Activated CD8-positive, alpha-beta memory T cell treated with anti-CD3 and anti-CD28 coated beads, Interleukin-2, amount 50 U/mL, for 24 hours (primary cell): ENCODE results near the gene ALDH1A1.

Source experiments
- DNase-seq: peaks from one replicate; pipeline ENCODE4 v3.0.0-alpha.2; 2020; ENCODE audit errors: extremely low read depth

ALDH1A1 gene

GRCh38 chr9:72952914-72953313 is at the start of gene ALDH1A1:
ALDH1A1 (minus strand) TSS chr9:72953053; CDS start chr9:72953000, 53 bp downstream.
- DNase-seq, result no peak

GRCh38 chr9:73001860-73002259 is 49.0 kb upstream of the ALDH1A1 start:
- no peak for DNase-seq

GRCh38 chr9:72998363-72998762 is 45.5 kb upstream of the ALDH1A1 start:
- no peak for DNase-seq

- DNase-seq, result no peak
Measured at GRCh38 chr9:72997387-72997995, 44.6 kb upstream of the ALDH1A1 start.

- no peak for DNase-seq
Measured at GRCh38 chr9:72996684-72997314, 43.9 kb upstream of the ALDH1A1 start.

GRCh38 chr9:72996114-72996513 is 43.3 kb upstream of the ALDH1A1 start:
- DNase-seq, result no peak

- no peak for DNase-seq
Measured at GRCh38 chr9:72995131-72996024, 42.5 kb upstream of the ALDH1A1 start.

- DNase-seq, result no peak
Measured at GRCh38 chr9:72991772-72992171, 38.9 kb upstream of the ALDH1A1 start.

- DNase-seq, result no peak
Measured at GRCh38 chr9:72990397-72991182, 37.7 kb upstream of the ALDH1A1 start.

- DNase-seq, result no peak
Measured at GRCh38 chr9:72986522-72987116, 33.8 kb upstream of the ALDH1A1 start.

- no peak for DNase-seq
Measured at GRCh38 chr9:72985746-72986145, 32.9 kb upstream of the ALDH1A1 start.

- DNase-seq, result no peak
Measured at GRCh38 chr9:72984991-72985390, 32.1 kb upstream of the ALDH1A1 start.

- no peak for DNase-seq
Measured at GRCh38 chr9:72984226-72984947, 31.5 kb upstream of the ALDH1A1 start.

- DNase-seq, result no peak
Measured at GRCh38 chr9:72983512-72984225, 30.8 kb upstream of the ALDH1A1 start.

- no peak for DNase-seq
Measured at GRCh38 chr9:72983056-72983455, 30.2 kb upstream of the ALDH1A1 start.

GRCh38 chr9:72982146-72982799 is 29.4 kb upstream of the ALDH1A1 start:
- DNase-seq, result no peak

- DNase-seq, result no peak
Measured at GRCh38 chr9:72981433-72981832, 28.6 kb upstream of the ALDH1A1 start.

- no peak for DNase-seq
Measured at GRCh38 chr9:72980600-72981265, 27.9 kb upstream of the ALDH1A1 start.

GRCh38 chr9:72980183-72980582 is 27.3 kb upstream of the ALDH1A1 start:
- no peak for DNase-seq
